GM23338 (cell line): ENCODE results near the gene PSPC1. TPM values are rescaled to one million over a fixed set of nuclear protein-coding genes. Genes with fewer than 3 reads are reported as not detected.

ENCODE experiments used
- ATAC-seq: fragments of 200-7000 bp; cut with Tn5 transposase; 3 replicates; pipeline ENCODE4 v1.9.1; 2020
- DNase-seq: peaks from one replicate; pipeline ENCODE4 v3.0.0-alpha.2; 2015; ENCODE audit warnings: low spot score
- H2AFZ ChIP-seq: fragments of 200-600 bp; sonication (generic); 2 replicates; pipeline ENCODE4 v1.8.0; 2016; ENCODE audit warnings: antibody characterized with exemption, mild to moderate bottlenecking, moderate library complexity
- H3F3A ChIP-seq: fragments of 200-600 bp; sonication (generic); replicated peaks from 2 replicates; pipeline ENCODE4 v1.8.0; 2017; ENCODE audit warnings: antibody characterized with exemption, mixed run types, low read depth
- H3K27ac ChIP-seq: fragments of 200-600 bp; sonication (generic); 2 replicates; pipeline ENCODE4 v1.6.1; 2016; ENCODE audit warnings: low read depth
- H3K27me3 ChIP-seq: fragments of 200-600 bp; sonication (generic); 2 replicates; pipeline ENCODE4 v1.8.0; 2016; ENCODE audit warnings: mild to moderate bottlenecking, mixed run types, moderate library complexity; ENCODE audit not compliant: insufficient read depth
- H3K36me3 ChIP-seq: fragments of 200-600 bp; sonication (generic); 2 replicates; pipeline ENCODE4 v1.8.0; 2016; ENCODE audit warnings: mild to moderate bottlenecking; ENCODE audit not compliant: insufficient read depth
- H3K4me1 ChIP-seq: fragments of 200-600 bp; sonication (generic); 2 replicates; pipeline ENCODE4 v1.8.0; 2016; ENCODE audit warnings: mild to moderate bottlenecking, moderate library complexity; ENCODE audit not compliant: insufficient read depth
- H3K4me2 ChIP-seq: fragments of 200-600 bp; sonication (generic); 2 replicates; pipeline ENCODE4 v1.7.1; 2017; ENCODE audit warnings: mixed run types
- H3K4me3 ChIP-seq: fragments of 200-600 bp; sonication (generic); 2 replicates; pipeline ENCODE4 v1.6.1; 2016; ENCODE audit warnings: mixed run types
- H3K79me2 ChIP-seq: fragments of 200-600 bp; sonication (generic); replicated peaks from 2 replicates; pipeline ENCODE4 v1.8.0; 2017; ENCODE audit warnings: mild to moderate bottlenecking; ENCODE audit not compliant: insufficient read depth
- H3K9me2 ChIP-seq: fragments of 200-600 bp; sonication (generic); 2 replicates; pipeline ENCODE4 v1.8.0; 2017; ENCODE audit not compliant: insufficient read depth
- H4K20me1 ChIP-seq: fragments of 200-600 bp; sonication (generic); replicated peaks from 2 replicates; pipeline ENCODE4 v1.8.0; 2017; ENCODE audit warnings: mild to moderate bottlenecking; ENCODE audit not compliant: insufficient read depth
- H3K27ac Mint-ChIP-seq: 2 replicates; pipeline ENCODE4 v1.8.0; 2020; ENCODE audit warnings: inconsistent platforms, mild to moderate bottlenecking, moderate library complexity, mixed read lengths
- H3K27me3 Mint-ChIP-seq: 3 replicates; pipeline ENCODE4 v1.8.0; 2022; ENCODE audit warnings: low read depth, mild to moderate bottlenecking, moderate library complexity, mixed read lengths, inconsistent platforms; ENCODE audit not compliant: insufficient read depth, poor library complexity
- H3K36me3 Mint-ChIP-seq: 3 replicates; pipeline ENCODE4 v1.8.0; 2021; ENCODE audit warnings: low read depth, mild to moderate bottlenecking, inconsistent platforms, moderate library complexity, mixed read lengths
- H3K4me1 Mint-ChIP-seq: 3 replicates; pipeline ENCODE4 v1.8.0; 2020; ENCODE audit warnings: mild to moderate bottlenecking, inconsistent platforms, mixed read lengths
- H3K4me3 Mint-ChIP-seq: 3 replicates; pipeline ENCODE4 v1.8.0; 2021; ENCODE audit warnings: moderate library complexity, mild to moderate bottlenecking, inconsistent platforms, mixed read lengths
- H3K9me3 Mint-ChIP-seq: 3 replicates; pipeline ENCODE4 v1.8.0; 2020; ENCODE audit warnings: moderate library complexity, mild to moderate bottlenecking, inconsistent platforms, mixed read lengths
- CREB1 ChIP-seq: fragments of 250-450 bp; sonication (Bioruptor Pico); IDR thresholded peaks from 2 replicates; pipeline ENCODE4 v1.5.0; 2020; ENCODE audit warnings: low read depth, mild to moderate bottlenecking, moderate library complexity
- EZH2 ChIP-seq: fragments of 200-600 bp; sonication (generic); IDR thresholded peaks from one replicate; pipeline ENCODE4 v1.8.0; 2017; ENCODE audit warnings: antibody characterized with exemption, mild to moderate bottlenecking, low read depth; ENCODE audit not compliant: unreplicated experiment
- EZH2phosphoT487 ChIP-seq: fragments of 200-600 bp; sonication (generic); IDR thresholded peaks from one replicate; pipeline ENCODE4 v1.8.1; 2018; ENCODE audit warnings: antibody characterized with exemption; ENCODE audit not compliant: unreplicated experiment
- NANOG ChIP-seq: IDR thresholded peaks from 2 replicates; pipeline ENCODE4 v1.6.1; 2016; ENCODE audit warnings: antibody characterized with exemption, borderline replicate concordance
- POLR2AphosphoS5 ChIP-seq: IDR thresholded peaks from 2 replicates; pipeline ENCODE4 v1.6.1; 2016; ENCODE audit warnings: antibody characterized with exemption, low read depth
- REST ChIP-seq: IDR thresholded peaks from one replicate; pipeline ENCODE4 v1.6.1; 2018; ENCODE audit warnings: antibody characterized with exemption; ENCODE audit not compliant: unreplicated experiment
- STAT1 ChIP-seq: IDR thresholded peaks from one replicate; pipeline ENCODE4 v1.6.1; 2016; ENCODE audit warnings: antibody characterized with exemption; ENCODE audit not compliant: unreplicated experiment
- ZNF114 ChIP-seq: fragments of 250-450 bp; sonication (Bioruptor Pico); IDR thresholded peaks from 2 replicates; pipeline ENCODE4 v1.5.0; 2020; ENCODE audit warnings: mild to moderate bottlenecking, moderate library complexity
- ZNF462 ChIP-seq: fragments of 250-450 bp; sonication (Bioruptor Pico); IDR thresholded peaks from 2 replicates; pipeline ENCODE4 v1.5.0; 2020; ENCODE audit warnings: mild to moderate bottlenecking, moderate library complexity
- polyA plus RNA-seq: library from polyadenylated mRNA; unstranded; fragments of >200 nt; fragmentation: Nextera tagmentation; extraction: Ambion mirVana; gene quantifications from 2 replicates; pipeline ENCODE4 v1.2.1, GENCODE V29; 2016
- total RNA-seq: library from RNA; depleted of rRNA; stranded (reverse); fragments of >200 nt; shearing (Covaris generic); gene quantifications from 2 replicates; pipeline ENCODE4 v1.2.3, GENCODE V29; 2014
- TF ChIP-seq, protein P1 (sequence below): IDR thresholded peaks from 2 replicates; pipeline ENCODE4 v1.6.1; 2016; ENCODE audit warnings: antibody characterized with exemption

PSPC1 gene
- total and polyA plus RNA-seq, 2 experiments from 2014 or later: 38.2 to 80.2 TPM

GRCh38 chr13:19726611-19727010 is 56.1 kb downstream of the PSPC1 start (continued):
- TF ChIP-seq REST: no peak
- TF ChIP-seq POLR2AphosphoS5: no peak
- TF ChIP-seq ZNF114 (CRISPR knock-in tag): no peak

- Histone ChIP-seq H3K36me3 (peaks cover 25% of the 10 kb centered on the region; the same call in 1 of the 2 replicates), H3K27ac (peak overlapping the region; percentile 12; the same call in 1 of the 2 replicates), H3K4me1 (no peaks in the 10 kb centered on the region), H3K4me3 (no peak overlapping the region), H4K20me1 (peaks cover 18% of the 10 kb centered on the region), H3F3A (no peaks in the 10 kb centered on the region), H3K79me2 (peaks cover 90% of the 10 kb centered on the region), H3K4me2 (no peak overlapping the region), H3K9me2 (no peaks in the 10 kb centered on the region), H3K27me3 (no peaks in the 10 kb centered on the region), H2AFZ (no peak overlapping the region)
- no peak for DNase-seq
- H3K4me3 Mint-ChIP-seq: no peak overlapping the region
- H3K27me3 Mint-ChIP-seq: no peaks in the 10 kb centered on the region
- ATAC-seq: no peak
- peaks cover 60% of the 10 kb centered on the region for H3K36me3 Mint-ChIP-seq
- no peaks in the 10 kb centered on the region for H3K9me3 Mint-ChIP-seq
- no peaks in the 10 kb centered on the region; the same call in 2 of the 3 replicates for H3K4me1 Mint-ChIP-seq
- no peak overlapping the region for H3K27ac Mint-ChIP-seq
- TF ChIP-seq CREB1 (CRISPR knock-in tag) (no peak), EZH2 (no peak), EZH2phosphoT487 (no peak), ZNF114 (CRISPR knock-in tag) (no peak), REST (no peak), ZNF462 (no peak), STAT1 (no peak), NANOG (no peak)
- TF ChIP-seq, protein P1, sequence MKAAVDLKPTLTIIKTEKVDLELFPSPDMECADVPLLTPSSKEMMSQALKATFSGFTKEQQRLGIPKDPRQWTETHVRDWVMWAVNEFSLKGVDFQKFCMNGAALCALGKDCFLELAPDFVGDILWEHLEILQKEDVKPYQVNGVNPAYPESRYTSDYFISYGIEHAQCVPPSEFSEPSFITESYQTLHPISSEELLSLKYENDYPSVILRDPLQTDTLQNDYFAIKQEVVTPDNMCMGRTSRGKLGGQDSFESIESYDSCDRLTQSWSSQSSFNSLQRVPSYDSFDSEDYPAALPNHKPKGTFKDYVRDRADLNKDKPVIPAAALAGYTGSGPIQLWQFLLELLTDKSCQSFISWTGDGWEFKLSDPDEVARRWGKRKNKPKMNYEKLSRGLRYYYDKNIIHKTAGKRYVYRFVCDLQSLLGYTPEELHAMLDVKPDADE: no peak
Observed at GRCh38 chr13:19725320-19725719, 57.4 kb downstream of the PSPC1 start.
